ENCODE data around the gene FAM120A.

- no peak for TF ChIP-seq CTCF (IDR thresholded peaks at IDR 0.05)
- no peak for TF ChIP-seq POLR2A (IDR thresholded peaks at IDR 0.05)
These were observed 137.4 kb downstream of the FAM120A start for GRCh38 chr9:93588641-93589609.
